Sigmoid colon (tissue), 7 donors: Measurements from ENCODE around the gene KIAA2012. TPM values are rescaled to one million over a fixed set of nuclear protein-coding genes. Genes with fewer than 3 reads are reported as not detected.

Source experiments
- DNase-seq: peaks from one replicate; pipeline ENCODE4 v3.0.0-alpha.2; 2019
- H3K27ac ChIP-seq, 4 donors: fragments of 200-600 bp; sonication (generic); one replicate each; pipeline ENCODE4 v1.5.1; 2016 to 2019; ENCODE audit warnings: mild to moderate bottlenecking in 1 of 4
- H3K27me3 ChIP-seq, 3 donors: fragments of 200-600 bp; sonication (generic); one replicate each; pipeline ENCODE4 v1.5.1; 2019; ENCODE audit warnings: mild to moderate bottlenecking in 1 of 3
- H3K36me3 ChIP-seq, 4 donors: fragments of 200-600 bp; sonication (generic); one replicate each; pipeline ENCODE4 v1.5.1; 2016 to 2019
- H3K4me1 ChIP-seq, 4 donors: fragments of 200-600 bp; sonication (generic); one replicate each; pipeline ENCODE4 v1.5.1; 2017 to 2019
- H3K4me3 ChIP-seq, 4 donors: fragments of 200-600 bp; sonication (generic); one replicate each; pipeline ENCODE4 v1.5.1; 2017 to 2019; ENCODE audit warnings: mild to moderate bottlenecking in 2 of 4, moderate library complexity in 1 of 4
- H3K9me3 ChIP-seq, 4 donors: fragments of 200-600 bp in 3 of 4; sonication (generic) in 3 of 4; one replicate each; pipeline versions ENCODE4 v1.5.1 to v1.6.1; 2013 to 2019
- CTCF ChIP-seq, 4 experiments: fragments of 450-650 bp in 3 of 4; fragments of 200-600 bp in 1 of 4; IDR thresholded peaks; one replicate each; pipeline ENCODE4 v1.5.1; 2016 to 2019; ENCODE audit warnings: antibody characterized with exemption in 4 of 4, mild to moderate bottlenecking in 3 of 4, moderate library complexity in 2 of 4
- EP300 ChIP-seq, 4 donors: sonication (generic); formaldehyde crosslinking; IDR thresholded peaks; one replicate each; pipeline ENCODE4 v1.6.1; 2017; ENCODE audit warnings: antibody characterized with exemption in 4 of 4
- POLR2A ChIP-seq, 2 donors: fragments of 450-650 bp; IDR thresholded peaks; one replicate each; pipeline ENCODE4 v1.6.1; 2016; ENCODE audit warnings: antibody characterized with exemption in 2 of 2, mild to moderate bottlenecking in 2 of 2, moderate library complexity in 2 of 2
- POLR2AphosphoS5 ChIP-seq, 4 donors: sonication (generic); formaldehyde crosslinking; IDR thresholded peaks; one replicate each; pipeline ENCODE4 v1.6.1; 2017; ENCODE audit warnings: antibody characterized with exemption in 4 of 4
- WGBS, 2 donors: extraction: QIAGEN DNeasy Blood & Tissue Kit; methylation state at CpG; one replicate each; pipeline ENCODE4 v1.1.7; 2013; 5-methylcytosine and 5-hydroxymethylcytosine counted together
- intact Hi-C: fragments of 100-400 bp; cut with DNase I; formaldehyde crosslinking; loops from one replicate; pipeline ENCODE4 v1.15.1; 2023
- polyA plus RNA-seq, 3 donors: library from polyadenylated mRNA; stranded (reverse); fragments of 200-250 nt; gene quantifications; one replicate each; pipeline ENCODE4 v1.2.3, GENCODE V29; 2013
- total RNA-seq, 4 donors: library from RNA; depleted of rRNA; stranded (reverse); fragments of >200 nt; gene quantifications; one replicate each; pipeline ENCODE4 v1.1.0, GENCODE V29; 2016
- donor health status: healthy with polysubstance abuse.
- donor health status: Bipolar disorder and iron deficiency.
- donor health status: healthy.

KIAA2012 gene
- total and polyA plus RNA-seq, 7 donors = 0.04 to 0.83 (median 0.16) TPM; not detected in 4

- peaks cover 0 to 27% (median 12%) of the 10 kb centered on the region in 4 donors for H3K4me1 ChIP-seq
Measured at GRCh38 chr2:202033317-202034248, 39.5 kb upstream of the KIAA2012 start, which contains the start of gene FZD7. Gene FZD7, plus strand, starts transcription at chr2:202033855. Its CDS starts 793 bp downstream, at chr2:202034648.

DNA sequence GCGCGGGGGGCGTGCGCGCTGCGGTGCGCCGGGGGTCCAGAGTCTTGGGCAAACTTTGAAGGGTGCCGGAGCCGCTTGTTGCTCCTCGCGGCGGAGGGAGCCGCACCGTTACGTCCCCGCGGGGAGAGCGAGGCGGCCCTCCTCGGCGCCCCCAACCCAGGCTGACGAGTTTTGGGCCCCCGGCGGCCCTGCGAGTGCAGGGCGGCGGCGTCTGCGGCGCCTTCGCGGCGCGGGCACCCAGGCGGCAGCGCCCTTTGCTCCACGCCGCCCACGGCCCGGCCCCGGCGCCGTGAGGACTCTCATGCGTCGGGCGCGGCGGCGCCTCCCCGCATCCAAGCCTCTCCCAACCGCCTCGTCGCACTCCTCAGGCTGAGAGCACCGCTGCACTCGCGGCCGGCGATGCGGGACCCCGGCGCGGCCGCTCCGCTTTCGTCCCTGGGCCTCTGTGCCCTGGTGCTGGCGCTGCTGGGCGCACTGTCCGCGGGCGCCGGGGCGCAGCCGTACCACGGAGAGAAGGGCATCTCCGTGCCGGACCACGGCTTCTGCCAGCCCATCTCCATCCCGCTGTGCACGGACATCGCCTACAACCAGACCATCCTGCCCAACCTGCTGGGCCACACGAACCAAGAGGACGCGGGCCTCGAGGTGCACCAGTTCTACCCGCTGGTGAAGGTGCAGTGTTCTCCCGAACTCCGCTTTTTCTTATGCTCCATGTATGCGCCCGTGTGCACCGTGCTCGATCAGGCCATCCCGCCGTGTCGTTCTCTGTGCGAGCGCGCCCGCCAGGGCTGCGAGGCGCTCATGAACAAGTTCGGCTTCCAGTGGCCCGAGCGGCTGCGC, 38.6 kb upstream of the KIAA2012 start:
- intact Hi-C loops = loop anchor here (1.0 to 10.0 kb wide), 5 partner anchors 118 to 600 kb away; partner anchors contain the start of genes FAM117B and TMEM237
- peak overlapping the region; percentile 69 to 84 (median 74) for H3K4me3 ChIP-seq
- WGBS, 2 donors = 0 to 1% methylated on average over 105 of the region's 105 CpGs
- TF ChIP-seq POLR2AphosphoS5 (IDR thresholded peaks at IDR 0.05) (peak in 1 of 4 donors; percentile 13), CTCF (IDR thresholded peaks at IDR 0.05) (no peak), EP300 (IDR thresholded peaks at IDR 0.05) (no peak)
- DNase-seq = peak; percentile 69
- H3K4me1 ChIP-seq = peaks cover 0 to 32% (median 15%) of the 10 kb centered on the region in 4 donors
- H3K9me3 ChIP-seq = no peaks in the 10 kb centered on the region
- peaks cover 0 to 5% (median 0%) of the 10 kb centered on the region in 3 donors for H3K27me3 ChIP-seq
- H3K36me3 ChIP-seq = no peaks in the 10 kb centered on the region
- H3K27ac ChIP-seq = peak overlapping the region; percentile 96 to 99 (median 98)

More at GRCh38 chr2:202033317-202034248, 39.5 kb upstream of the KIAA2012 start, which contains the start of gene FZD7:
- TF ChIP-seq POLR2AphosphoS5 (IDR thresholded peaks at IDR 0.05) (peak; percentile 76 to 83 (median 79)), POLR2A (IDR thresholded peaks at IDR 0.05) (peak; percentile 36 to 47), EP300 (IDR thresholded peaks at IDR 0.05) (no peak), CTCF (IDR thresholded peaks at IDR 0.05) (no peak)
- intact Hi-C loops = loop anchor here (2.0 to 10.0 kb wide), 4 partner anchors 236 to 601 kb away; partner anchors contain the start of genes FAM117B and TMEM237
- Histone ChIP-seq H3K4me3 (peak within 1 kb of the TSS; percentile 69 to 84 (median 74)), H3K27me3 (peaks cover 0 to 5% (median 0%) of the 10 kb centered on the region in 3 donors), H3K9me3 (no peaks in the 10 kb centered on the region), H3K36me3 (no peaks in the 10 kb centered on the region), H3K27ac (peak within 1 kb of the TSS; percentile 96 to 99 (median 98))
- WGBS, 2 donors = 0% methylated on average over 109 of the region's 109 CpGs
- DNase-seq = peak; percentile 98

- H3K4me3 ChIP-seq = peak overlapping the region; percentile 69 to 84 (median 74)
- H3K4me1 ChIP-seq = peaks cover 0 to 41% (median 19%) of the 10 kb centered on the region in 4 donors
- H3K27me3 ChIP-seq = peaks cover 0 to 5% (median 0%) of the 10 kb centered on the region in 3 donors
- H3K9me3 ChIP-seq = no peaks in the 10 kb centered on the region
- peak; percentile 91 for DNase-seq
- intact Hi-C loops = loop anchor here (1.0 to 10.0 kb wide), 4 partner anchors 117 to 599 kb away; partner anchors contain the start of genes FAM117B and TMEM237
- TF ChIP-seq CTCF (IDR thresholded peaks at IDR 0.05) (peak; percentile 55 to 86 (median 64)), POLR2AphosphoS5 (IDR thresholded peaks at IDR 0.05) (peak in 2 of 4 donors; percentile 37 to 56), POLR2A (IDR thresholded peaks at IDR 0.05) (no peak)
- H3K36me3 ChIP-seq = no peaks in the 10 kb centered on the region
- peak overlapping the region; percentile 96 to 99 (median 98) for H3K27ac ChIP-seq
- 23 to 36% methylated on average over 78 of the region's 78 CpGs for WGBS, 2 donors
Measured at GRCh38 chr2:202035089-202035940, 37.7 kb upstream of the KIAA2012 start.
